Measurements from ENCODE around the gene ZHX3. TPM values are rescaled to one million over a fixed set of nuclear protein-coding genes. Genes with fewer than 3 reads are reported as not detected.

The ZHX3 gene
- total and polyA plus RNA-seq, 2 of the 4 experiments (the other 2 are of a cell fraction): 25.0 to 28.0 TPM

- no peaks in the 10 kb centered on the region for H4K20me1 ChIP-seq (ENCODE audit: insufficient read depth, low read length)
- no peak overlapping the region for H2BK20ac ChIP-seq (ENCODE audit: low read depth, low read length)
- H3K36me3 ChIP-seq (ENCODE audit: control insufficient read depth, insufficient read depth, low read length): no peaks in the 10 kb centered on the region
- no TSS peak for BruUV-seq (replicated peaks)
- no peak overlapping the region for H3K4me3 ChIP-seq (ENCODE audit: insufficient read depth, low read depth, low read length)
- H2AFZ ChIP-seq (replicated peaks; ENCODE audit: low read length, poor library complexity): no peak overlapping the region
- H2AK9ac ChIP-seq (replicated peaks; ENCODE audit: low read depth, low read length, poor library complexity): no peak overlapping the region
- H3K9ac ChIP-seq (ENCODE audit: low read depth, low read length): no peak overlapping the region
- no peak overlapping the region for H4K8ac ChIP-seq (ENCODE audit: low read depth in 2 of 2, low read length in 2 of 2)
- no peak overlapping the region for H2AK5ac ChIP-seq (ENCODE audit: low read depth, low read length)
- intact Hi-C loops (cut with micrococcal nuclease) (no loop called here), dilution Hi-C loops (cut with HindIII; ENCODE audit: low sequenced_read_pairs, unreplicated experiment) (no loop called here), in situ Hi-C loops (cut with MboI; ENCODE audit: low sequenced_read_pairs) (no loop called here)
- H3K9me1 ChIP-seq (ENCODE audit: insufficient read depth, low read length): no peaks in the 10 kb centered on the region
- 92% methylated on average over 8 of the region's 11 CpGs; no CpG with 5 or more reads in 1 of the 2 experiments for WGBS, 2 experiments (ENCODE audit: extremely low coverage in 2 of 2, insufficient read length in 1 of 2)
- H4K91ac ChIP-seq (ENCODE audit: insufficient read depth, low read depth, low read length): no peak overlapping the region
- POLR2A ChIA-PET (ENCODE audit: unreplicated experiment): no interaction called here
- H2BK15ac ChIP-seq (ENCODE audit: low read depth, low read length): no peak overlapping the region
- no peak overlapping the region for H2BK120ac ChIP-seq (ENCODE audit: low read depth, low read length)
- DNase-seq (no peak), ATAC-seq (ENCODE audit: low read depth) (no peak)
- H3K4me1 ChIP-seq (ENCODE audit: control insufficient read depth, insufficient read depth, low read length): no peaks in the 10 kb centered on the region
- no peak overlapping the region for H3K14ac ChIP-seq (replicated peaks; ENCODE audit: low read depth, low read length)
- H3K27me3 ChIP-seq (ENCODE audit: control insufficient read depth, insufficient read depth, low read length): no peaks in the 10 kb centered on the region; the same call in 1 of the 2 replicates
- H3K23ac ChIP-seq (ENCODE audit: low read depth, low read length): no peak overlapping the region
- H3K4ac ChIP-seq (ENCODE audit: low read depth, low read length): no peak overlapping the region
- H4K5ac ChIP-seq (ENCODE audit: low read depth, low read length): no peak overlapping the region
- H3K79me1 ChIP-seq (ENCODE audit: low read depth in 1 of 2, low read length in 2 of 2): no peaks in the 10 kb centered on the region
- H2BK5ac ChIP-seq (ENCODE audit: low read depth, low read length, poor library complexity, severe bottlenecking): no peak overlapping the region
- no peak overlapping the region for H3K4me2 ChIP-seq (ENCODE audit: low read depth, low read length)
- H3K18ac ChIP-seq (ENCODE audit: low read depth, low read length): no peak overlapping the region
- H3K9me3 ChIP-seq (ENCODE audit: control insufficient read depth, insufficient read depth, low read length): no peaks in the 10 kb centered on the region
- no peak overlapping the region for H3K27ac ChIP-seq (ENCODE audit: insufficient read depth, low read length)
- CTCF ChIA-PET: no interaction called here
- H3K56ac ChIP-seq (ENCODE audit: extremely low read depth, insufficient read depth, low read length): no peak overlapping the region
- TF ChIP-seq RFX5 (IDR thresholded peaks at IDR 0.05; ENCODE audit: low read depth, low read length) (no peak), CHD1 (IDR thresholded peaks at IDR 0.05; ENCODE audit: low read depth, low read length) (no peak), RCOR1 (IDR thresholded peaks at IDR 0.05; ENCODE audit: insufficient replicate concordance, low read length) (no peak), CTCF (conservative IDR thresholded peaks at IDR 0.05; ENCODE audit: low read depth, low read length) (no peak), ELK1 (IDR thresholded peaks at IDR 0.05; ENCODE audit: borderline replicate concordance, low read depth, low read length) (no peak), SMC3 (IDR thresholded peaks at IDR 0.05; ENCODE audit: low read depth, low read length) (no peak), FOS (IDR thresholded peaks at IDR 0.05; ENCODE audit: low read depth, low read length) (no peak), BHLHE40 (IDR thresholded peaks at IDR 0.05; ENCODE audit: low read depth, low read length) (no peak)
These were observed 40.1 kb upstream of the ZHX3 start for GRCh38 chr20:41357424-41358163.
